Measurements from ENCODE around the gene LMO4. TPM values are rescaled to one million over a fixed set of nuclear protein-coding genes. Genes with fewer than 3 reads are reported as not detected.

LMO4 gene
- polyA plus RNA-seq, 1 donor (not counting 4 experiments of a cell fraction or from before 2014, with no cell fraction given), result 33.4 TPM

- H3K27ac ChIP-seq (ENCODE audit: control insufficient read depth, insufficient read depth, low read length), result no peak overlapping the region
- H3K79me2 ChIP-seq (ENCODE audit: control insufficient read depth, insufficient read depth, low read length), result no peaks in the 10 kb centered on the region
- H4K20me1 ChIP-seq (ENCODE audit: control insufficient read depth, extremely low read depth, insufficient read depth, low read length), result no peaks in the 10 kb centered on the region
- H3K9me3 ChIP-seq (ENCODE audit: control insufficient read depth, low read depth, low read length), result no peaks in the 10 kb centered on the region
- no peak overlapping the region for H3K9ac ChIP-seq (ENCODE audit: control insufficient read depth, extremely low read depth, insufficient read depth, low read length)
- H3K27me3 ChIP-seq (ENCODE audit: control insufficient read depth, extremely low read depth, insufficient read depth, low read length), result no peaks in the 10 kb centered on the region
- H3K4me1 ChIP-seq (ENCODE audit: control insufficient read depth, extremely low read depth, insufficient read depth, low read length), result no peaks in the 10 kb centered on the region
- H3K36me3 ChIP-seq (ENCODE audit: control insufficient read depth in 2 of 2, extremely low read depth in 1 of 2, insufficient read depth in 2 of 2, low read length in 2 of 2), result no peaks in the 10 kb centered on the region
- H3K4me2 ChIP-seq (ENCODE audit: control insufficient read depth, extremely low read depth, insufficient read depth, low read depth, low read length), result no peak overlapping the region
- dilution Hi-C loops (cut with MboI; ENCODE audit: extremely low pct_ligation_motif_present, low sequenced_read_pairs), result no loop called here
- H3K4me3 ChIP-seq (ENCODE audit: control insufficient read depth in 2 of 3, extremely low read depth in 1 of 3, insufficient read depth in 2 of 3, low read depth in 1 of 3, low read length in 3 of 3), result no peak overlapping the region
- no peaks in the 10 kb centered on the region for H3K9me1 ChIP-seq (ENCODE audit: control insufficient read depth, extremely low read depth, insufficient read depth, low read length)
- no peak overlapping the region for H2AFZ ChIP-seq (ENCODE audit: control insufficient read depth, low read length)
- FAIRE-seq, result no peak
- DNase-seq (ENCODE audit: low read depth, low spot score), result no peak
- TF ChIP-seq, protein P1, sequence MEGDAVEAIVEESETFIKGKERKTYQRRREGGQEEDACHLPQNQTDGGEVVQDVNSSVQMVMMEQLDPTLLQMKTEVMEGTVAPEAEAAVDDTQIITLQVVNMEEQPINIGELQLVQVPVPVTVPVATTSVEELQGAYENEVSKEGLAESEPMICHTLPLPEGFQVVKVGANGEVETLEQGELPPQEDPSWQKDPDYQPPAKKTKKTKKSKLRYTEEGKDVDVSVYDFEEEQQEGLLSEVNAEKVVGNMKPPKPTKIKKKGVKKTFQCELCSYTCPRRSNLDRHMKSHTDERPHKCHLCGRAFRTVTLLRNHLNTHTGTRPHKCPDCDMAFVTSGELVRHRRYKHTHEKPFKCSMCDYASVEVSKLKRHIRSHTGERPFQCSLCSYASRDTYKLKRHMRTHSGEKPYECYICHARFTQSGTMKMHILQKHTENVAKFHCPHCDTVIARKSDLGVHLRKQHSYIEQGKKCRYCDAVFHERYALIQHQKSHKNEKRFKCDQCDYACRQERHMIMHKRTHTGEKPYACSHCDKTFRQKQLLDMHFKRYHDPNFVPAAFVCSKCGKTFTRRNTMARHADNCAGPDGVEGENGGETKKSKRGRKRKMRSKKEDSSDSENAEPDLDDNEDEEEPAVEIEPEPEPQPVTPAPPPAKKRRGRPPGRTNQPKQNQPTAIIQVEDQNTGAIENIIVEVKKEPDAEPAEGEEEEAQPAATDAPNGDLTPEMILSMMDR (optimal IDR thresholded peaks at IDR 0.05 in 1 of 3, IDR thresholded peaks at IDR 0.05 in 1 of 3, conservative IDR thresholded peaks at IDR 0.05 in 1 of 3; ENCODE audit: extremely low read depth in 1 of 3, insufficient read depth in 2 of 3, low read length in 3 of 3), result no peak
- TF ChIP-seq EZH2 (IDR thresholded peaks at IDR 0.05; ENCODE audit: low read length), result no peak
Measured at GRCh38 chr1:87305762-87306161, 22.9 kb upstream of the LMO4 start.

DNA sequence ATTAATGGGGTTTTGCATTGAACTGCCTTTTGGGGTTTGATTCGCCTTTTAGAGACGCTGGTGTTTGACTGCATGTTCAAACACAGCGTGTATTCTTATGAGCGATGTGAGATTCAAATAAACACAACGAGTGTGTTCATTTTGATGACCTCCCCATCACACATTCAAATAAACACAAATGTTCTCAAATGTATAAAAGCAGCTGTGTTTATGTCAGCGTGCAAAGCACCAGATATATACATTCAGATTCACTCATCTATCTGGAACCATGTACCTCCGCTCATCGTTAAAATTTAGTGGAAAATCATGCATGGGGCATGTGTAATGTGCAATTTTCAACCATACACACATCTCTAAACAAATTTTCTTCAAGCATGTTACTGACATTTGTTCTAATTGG lies 21.4 kb upstream of the LMO4 start:
- no peaks in the 10 kb centered on the region for H3K27me3 ChIP-seq (ENCODE audit: control insufficient read depth, extremely low read depth, insufficient read depth, low read length)
- H2AFZ ChIP-seq (ENCODE audit: control insufficient read depth, low read length), result no peak overlapping the region
- no peaks in the 10 kb centered on the region for H3K4me1 ChIP-seq (ENCODE audit: control insufficient read depth, extremely low read depth, insufficient read depth, low read length)
- TF ChIP-seq, protein P1 (optimal IDR thresholded peaks at IDR 0.05 in 1 of 3, IDR thresholded peaks at IDR 0.05 in 1 of 3, conservative IDR thresholded peaks at IDR 0.05 in 1 of 3; ENCODE audit: extremely low read depth in 1 of 3, insufficient read depth in 2 of 3, low read length in 3 of 3), result no peak
- no peak for TF ChIP-seq EZH2 (IDR thresholded peaks at IDR 0.05; ENCODE audit: low read length)
- H3K9me1 ChIP-seq (ENCODE audit: control insufficient read depth, extremely low read depth, insufficient read depth, low read length), result no peaks in the 10 kb centered on the region
- no peak overlapping the region for H3K9ac ChIP-seq (ENCODE audit: control insufficient read depth, extremely low read depth, insufficient read depth, low read length)
- H3K79me2 ChIP-seq (ENCODE audit: control insufficient read depth, insufficient read depth, low read length), result no peaks in the 10 kb centered on the region
- H3K4me3 ChIP-seq (ENCODE audit: control insufficient read depth in 2 of 3, extremely low read depth in 1 of 3, insufficient read depth in 2 of 3, low read depth in 1 of 3, low read length in 3 of 3), result no peak overlapping the region
- H3K27ac ChIP-seq (ENCODE audit: control insufficient read depth, insufficient read depth, low read length), result no peak overlapping the region
- no peaks in the 10 kb centered on the region for H3K9me3 ChIP-seq (ENCODE audit: control insufficient read depth, low read depth, low read length)
- dilution Hi-C loops (cut with MboI; ENCODE audit: extremely low pct_ligation_motif_present, low sequenced_read_pairs), result no loop called here
- no peak overlapping the region for H3K4me2 ChIP-seq (ENCODE audit: control insufficient read depth, extremely low read depth, insufficient read depth, low read depth, low read length)
- no peak for DNase-seq (ENCODE audit: low read depth, low spot score)
- H3K36me3 ChIP-seq (ENCODE audit: control insufficient read depth in 2 of 2, extremely low read depth in 1 of 2, insufficient read depth in 2 of 2, low read length in 2 of 2), result no peaks in the 10 kb centered on the region
- no peaks in the 10 kb centered on the region for H4K20me1 ChIP-seq (ENCODE audit: control insufficient read depth, extremely low read depth, insufficient read depth, low read length)
- no peak for FAIRE-seq
